HTERT RPE-1 (cell line): ENCODE measurements around the gene CPB2.

Source experiments
- in situ Hi-C: fragments of 300-500 bp; cut with MboI; formaldehyde crosslinking; loops from 4 replicates; pipeline ENCODE4 v1.14.3; 2020; ENCODE audit warnings: low sequenced_read_pairs

The CPB2 gene

GRCh38 chr13:46127358-46128023, 22.7 kb upstream of the CPB2 start:
- in situ Hi-C loops = no loop called here

GRCh38 chr13:46126552-46127357, 21.9 kb upstream of the CPB2 start:
- in situ Hi-C loops = no loop called here

GRCh38 chr13:46126056-46126455, 21.2 kb upstream of the CPB2 start:
- in situ Hi-C loops = no loop called here

GRCh38 chr13:46124967-46125933, 20.4 kb upstream of the CPB2 start:
- in situ Hi-C loops = no loop called here

- in situ Hi-C loops = no loop called here
These were observed 19.7 kb upstream of the CPB2 start for GRCh38 chr13:46124531-46124966.

GRCh38 chr13:46122304-46122703, 17.5 kb upstream of the CPB2 start:
- in situ Hi-C loops = no loop called here

- in situ Hi-C loops = no loop called here
These were observed 16.8 kb upstream of the CPB2 start for GRCh38 chr13:46121597-46122163.

- in situ Hi-C loops = no loop called here
These were observed 16.2 kb upstream of the CPB2 start for GRCh38 chr13:46121033-46121432.

- in situ Hi-C loops = no loop called here
These were observed 15.2 kb upstream of the CPB2 start for GRCh38 chr13:46119883-46120614.

GRCh38 chr13:46116653-46117502, 12.0 kb upstream of the CPB2 start:
- in situ Hi-C loops = no loop called here

- in situ Hi-C loops = no loop called here
These were observed 9.8 kb upstream of the CPB2 start for GRCh38 chr13:46114613-46115012.

GRCh38 chr13:46113596-46113995, 8.8 kb upstream of the CPB2 start:
- in situ Hi-C loops = no loop called here

GRCh38 chr13:46111151-46111550, 6.3 kb upstream of the CPB2 start:
- in situ Hi-C loops = no loop called here

GRCh38 chr13:46109451-46109850, 4.6 kb upstream of the CPB2 start:
- in situ Hi-C loops = no loop called here

GRCh38 chr13:46106839-46107371, 2.1 kb upstream of the CPB2 start:
- in situ Hi-C loops = no loop called here

GRCh38 chr13:46103037-46103436, 1.8 kb downstream of the CPB2 start:
- in situ Hi-C loops = no loop called here

GRCh38 chr13:46102255-46102605, 2.6 kb downstream of the CPB2 start:
- in situ Hi-C loops = no loop called here

GRCh38 chr13:46101484-46102254, 3.2 kb downstream of the CPB2 start:
- in situ Hi-C loops = no loop called here
